IMR-90 (cell line): ENCODE measurements around the gene CCSER1. TPM values are rescaled to one million over a fixed set of nuclear protein-coding genes. Genes with fewer than 3 reads are reported as not detected.

Experiments used
- ATAC-seq: fragments of 200-7000 bp; cut with Tn5 transposase; 2 replicates; pipeline ENCODE4 v1.9.1; 2020; ENCODE audit warnings: low read depth, mild to moderate bottlenecking, moderate library complexity
- BruUV-seq: library from RNA; stranded (reverse); fragments of 400-500 nt; replicated peaks from 2 replicates; lab custom pipeline; 2021; lab: Mats Ljungman, UMichigan
- CTCF ChIA-PET: fragments of 300-600 bp; formaldehyde crosslinking; extraction: SDS; loops from one replicate; lab custom pipeline; 2021; ENCODE audit warnings: antibody characterized with exemption; lab: Yijun Ruan, JAX
- POLR2A ChIA-PET: fragments of 300-600 bp; sonication (Branson Sonifier 250); formaldehyde crosslinking; loops from one replicate; lab custom pipeline; 2022; ENCODE audit warnings: antibody characterized with exemption; ENCODE audit not compliant: unreplicated experiment; lab: Charles Lee
- DNase-seq: peaks from one replicate; pipeline ENCODE4 v3.0.0; 2013
- H2AFZ ChIP-seq: replicated peaks from 2 replicates; pipeline ENCODE3; 2013; ENCODE audit warnings: low read length, mild to moderate bottlenecking; ENCODE audit not compliant: poor library complexity
- H2AK5ac ChIP-seq: 2 replicates; pipeline ENCODE4 v1.6.1; 2013; ENCODE audit warnings: low read depth, low read length, inconsistent platforms
- H2AK9ac ChIP-seq: replicated peaks from 2 replicates; pipeline ENCODE3; 2013; ENCODE audit warnings: mild to moderate bottlenecking, low read depth, low read length, moderate library complexity; ENCODE audit not compliant: poor library complexity
- H2BK120ac ChIP-seq: 2 replicates; pipeline ENCODE4 v1.6.1; 2013; ENCODE audit warnings: low read depth, low read length, inconsistent platforms
- H2BK15ac ChIP-seq: 3 replicates; pipeline ENCODE4 v1.6.1; 2013; ENCODE audit warnings: low read depth, low read length, inconsistent platforms
- H2BK20ac ChIP-seq: 2 replicates; pipeline ENCODE4 v1.6.1; 2013; ENCODE audit warnings: low read depth, mild to moderate bottlenecking, inconsistent platforms, low read length, moderate library complexity
- H2BK5ac ChIP-seq: 2 replicates; pipeline ENCODE4 v1.6.1; 2013; ENCODE audit warnings: mild to moderate bottlenecking, low read depth, low read length, inconsistent platforms; ENCODE audit not compliant: poor library complexity, severe bottlenecking
- H3K14ac ChIP-seq: replicated peaks from 2 replicates; pipeline ENCODE4 v1.6.1; 2013; ENCODE audit warnings: low read depth, low read length, inconsistent platforms
- H3K18ac ChIP-seq: 2 replicates; pipeline ENCODE4 v1.6.1; 2013; ENCODE audit warnings: low read depth, low read length, control low read depth
- H3K23ac ChIP-seq: 2 replicates; pipeline ENCODE4 v1.6.1; 2013; ENCODE audit warnings: low read depth, low read length, inconsistent platforms
- H3K27ac ChIP-seq: 2 replicates; pipeline ENCODE4 v1.5.1; 2013; ENCODE audit warnings: mild to moderate bottlenecking, control low read depth, low read length; ENCODE audit not compliant: insufficient read depth
- H3K27me3 ChIP-seq: 2 replicates; pipeline ENCODE4 v1.6.1; 2013; ENCODE audit warnings: low read length; ENCODE audit not compliant: control insufficient read depth, insufficient read depth
- H3K36me3 ChIP-seq: 2 replicates; pipeline ENCODE4 v1.6.1; 2013; ENCODE audit warnings: low read length, mixed read lengths; ENCODE audit not compliant: control insufficient read depth, insufficient read depth
- H3K4ac ChIP-seq: 2 replicates; pipeline ENCODE4 v1.6.1; 2013; ENCODE audit warnings: low read depth, low read length, inconsistent platforms
- H3K4me1 ChIP-seq: 2 replicates; pipeline ENCODE4 v1.6.1; 2013; ENCODE audit warnings: low read length, mixed read lengths; ENCODE audit not compliant: control insufficient read depth, insufficient read depth
- H3K4me2 ChIP-seq: 2 replicates; pipeline ENCODE4 v1.6.1; 2013; ENCODE audit warnings: low read depth, mild to moderate bottlenecking, control low read depth, low read length, moderate library complexity
- H3K4me3 ChIP-seq: 2 replicates; pipeline ENCODE4 v1.5.1; 2013; ENCODE audit warnings: low read depth, mild to moderate bottlenecking, control low read depth, low read length, moderate library complexity; ENCODE audit not compliant: insufficient read depth
- H3K56ac ChIP-seq: 2 replicates; pipeline ENCODE4 v1.6.1; 2013; ENCODE audit warnings: low read length, inconsistent platforms; ENCODE audit not compliant: insufficient read depth; ENCODE audit errors: extremely low read depth
- H3K79me1 ChIP-seq, 2 experiments: 2 replicates each; pipeline ENCODE4 v1.6.1; 2013; ENCODE audit warnings: low read length in 2 of 2, inconsistent platforms in 1 of 2, low read depth in 1 of 2
- H3K9ac ChIP-seq: 2 replicates; pipeline ENCODE4 v1.6.1; 2013; ENCODE audit warnings: low read depth, low read length, control low read depth
- H3K9me1 ChIP-seq: 2 replicates; pipeline ENCODE4 v1.6.1; 2013; ENCODE audit warnings: low read length, inconsistent platforms; ENCODE audit not compliant: insufficient read depth
- H3K9me3 ChIP-seq: 2 replicates; pipeline ENCODE4 v1.6.1; 2013; ENCODE audit warnings: low read length; ENCODE audit not compliant: control insufficient read depth, insufficient read depth
- H4K20me1 ChIP-seq: 2 replicates; pipeline ENCODE4 v1.6.1; 2013; ENCODE audit warnings: low read length, inconsistent platforms; ENCODE audit not compliant: insufficient read depth
- H4K5ac ChIP-seq: 2 replicates; pipeline ENCODE4 v1.6.1; 2013; ENCODE audit warnings: mild to moderate bottlenecking, low read depth, low read length, control low read depth
- H4K8ac ChIP-seq, 2 experiments: 2 replicates each; pipeline ENCODE4 v1.6.1; 2013; ENCODE audit warnings: low read depth in 2 of 2, low read length in 2 of 2, control low read depth in 1 of 2, inconsistent platforms in 1 of 2
- H4K91ac ChIP-seq: 2 replicates; pipeline ENCODE4 v1.6.1; 2013; ENCODE audit warnings: low read depth, low read length, inconsistent platforms; ENCODE audit not compliant: insufficient read depth
- BHLHE40 ChIP-seq: fragments of 150-350 bp; IDR thresholded peaks from 2 replicates; pipeline ENCODE4 v1.6.1; 2016; ENCODE audit warnings: mild to moderate bottlenecking, low read depth, low read length
- CEBPB ChIP-seq: IDR thresholded peaks from 2 replicates; pipeline ENCODE4 v1.6.1; 2012; ENCODE audit warnings: low read depth, low read length, improper control_type of control experiment
- CHD1 ChIP-seq: IDR thresholded peaks from 2 replicates; pipeline ENCODE4 v1.6.1; 2012; ENCODE audit warnings: low read depth, low read length, improper control_type of control experiment
- FOS ChIP-seq: fragments of 150-350 bp; IDR thresholded peaks from 2 replicates; pipeline ENCODE4 v1.6.1; 2016; ENCODE audit warnings: low read depth, low read length
- MAFK ChIP-seq: IDR thresholded peaks from 2 replicates; pipeline ENCODE4 v1.6.1; 2012; ENCODE audit warnings: low read depth, low read length, improper control_type of control experiment
- MAZ ChIP-seq: IDR thresholded peaks from 2 replicates; pipeline ENCODE4 v1.6.1; 2012; ENCODE audit warnings: low read depth, mild to moderate bottlenecking, low read length, improper control_type of control experiment, moderate library complexity, borderline replicate concordance
- MXI1 ChIP-seq: IDR thresholded peaks from 2 replicates; pipeline ENCODE4 v1.6.1; 2012; ENCODE audit warnings: low read depth, mild to moderate bottlenecking, low read length, moderate library complexity, borderline replicate concordance
- NFE2L2 ChIP-seq: fragments of 150-350 bp; IDR thresholded peaks from 2 replicates; pipeline ENCODE4 v1.6.1; 2016; ENCODE audit warnings: low read depth, mild to moderate bottlenecking, low read length
- POLR2A ChIP-seq: IDR thresholded peaks from 2 replicates; pipeline ENCODE4 v1.6.1; 2012; ENCODE audit warnings: mild to moderate bottlenecking, low read depth, low read length
- RAD21 ChIP-seq: IDR thresholded peaks from 2 replicates; pipeline ENCODE4 v1.6.1; 2012; ENCODE audit warnings: low read length, improper control_type of control experiment
- RCOR1 ChIP-seq: IDR thresholded peaks from 2 replicates; pipeline ENCODE4 v1.6.1; 2012; ENCODE audit warnings: mild to moderate bottlenecking, low read length, improper control_type of control experiment; ENCODE audit not compliant: insufficient replicate concordance
- RFX5 ChIP-seq: IDR thresholded peaks from 2 replicates; pipeline ENCODE4 v1.8.0; 2012; ENCODE audit warnings: low read depth, mild to moderate bottlenecking, low read length, moderate library complexity
- SMC3 ChIP-seq: fragments of 150-350 bp; IDR thresholded peaks from 2 replicates; pipeline ENCODE4 v1.6.1; 2016; ENCODE audit warnings: low read depth, mild to moderate bottlenecking, antibody characterized with exemption, low read length, moderate library complexity
- USF2 ChIP-seq: fragments of 150-350 bp; IDR thresholded peaks from 2 replicates; pipeline ENCODE4 v1.6.1; 2017; ENCODE audit warnings: mild to moderate bottlenecking, antibody characterized with exemption, low read length, low read depth
- WGBS, 2 experiments: methylation state at CpG; one replicate each; pipeline versions ENCODE4 v1.1.5 to v1.1.7; 2013; ENCODE audit warnings: missing lambda C conversion rate in 2 of 2; ENCODE audit not compliant: insufficient read length in 1 of 2; ENCODE audit errors: extremely low coverage in 2 of 2; 5-methylcytosine and 5-hydroxymethylcytosine counted together
- dilution Hi-C: fragments of 300-500 bp; cut with HindIII; formaldehyde crosslinking; loops from one replicate; pipeline ENCODE4 v1.14.3; 2018; ENCODE audit warnings: low sequenced_read_pairs; ENCODE audit not compliant: unreplicated experiment
- in situ Hi-C: fragments of 300-500 bp; cut with MboI; formaldehyde crosslinking; loops from 3 replicates; pipeline ENCODE4 v1.14.3; 2019; ENCODE audit warnings: low sequenced_read_pairs, inconsistent platforms, mixed read lengths
- intact Hi-C: fragments of 100-400 bp; cut with micrococcal nuclease; formaldehyde crosslinking; loops from 2 replicates; pipeline ENCODE4 v1.10.0; 2022
- polyA plus RNA-seq, 3 experiments: library from polyadenylated mRNA; depleted of rRNA; stranded (reverse); fragments of >200 nt; gene quantifications; 2 replicates each; pipeline ENCODE4 v1.2.3, GENCODE V29; 2012; ENCODE audit warnings: low replicate concordance in 1 of 3
- total RNA-seq: library from RNA; depleted of rRNA; stranded (reverse); fragments of >200 nt; gene quantifications from 2 replicates; pipeline ENCODE4 v1.2.3, GENCODE V29; 2012
- TF ChIP-seq, protein P1 (sequence below): conservative IDR thresholded peaks from 2 replicates; pipeline ENCODE4 v1.5.1; 2012; ENCODE audit warnings: mild to moderate bottlenecking, low read depth, low read length, improper control_type of control experiment
- TF ChIP-seq, protein P2 (sequence below): fragments of 150-350 bp; IDR thresholded peaks from 2 replicates; pipeline ENCODE4 v1.6.1; 2016; ENCODE audit warnings: low read depth, mild to moderate bottlenecking, low read length, moderate library complexity, borderline replicate concordance

The CCSER1 gene
- total and polyA plus RNA-seq, 2 of the 4 experiments (the other 2 are of a cell fraction): not detected

DNA sequence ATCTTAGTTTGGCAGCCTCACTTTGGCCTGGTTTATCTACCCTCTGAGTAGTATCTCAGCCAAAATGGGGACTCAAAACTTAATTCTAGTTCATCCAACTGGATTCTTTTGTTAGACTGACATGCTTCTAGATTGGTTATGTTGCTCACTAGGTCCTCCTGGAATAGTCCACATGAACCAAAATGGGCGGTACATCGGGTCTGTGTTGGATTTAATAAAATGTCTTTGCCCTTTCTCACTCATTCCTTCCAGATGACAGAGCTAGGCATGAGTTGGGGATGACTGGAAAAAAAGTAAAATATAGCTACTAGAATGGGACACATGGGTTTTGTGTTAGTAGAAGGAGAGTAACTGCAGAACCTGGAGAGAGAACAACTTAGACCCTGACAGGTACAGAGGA lies 247.9 kb downstream of the CCSER1 start:
- no TSS peak for BruUV-seq
- Histone ChIP-seq H4K5ac (no peak overlapping the region), H3K4me1 (no peaks in the 10 kb centered on the region), H2AK9ac (no peak overlapping the region), H2AFZ (peak overlapping the region; percentile 5), H3K4ac (no peak overlapping the region), H2BK5ac (no peak overlapping the region), H3K36me3 (no peaks in the 10 kb centered on the region), H4K8ac (no peak overlapping the region), H2BK120ac (no peak overlapping the region; the same call in 1 of the 2 replicates), H3K79me1 (no peaks in the 10 kb centered on the region), H3K27me3 (no peaks in the 10 kb centered on the region), H3K56ac (no peak overlapping the region), H3K23ac (no peak overlapping the region), H3K18ac (no peak overlapping the region), H3K27ac (no peak overlapping the region), H2BK15ac (no peak overlapping the region), H3K4me3 (no peak overlapping the region), H2AK5ac (no peak overlapping the region), H3K9ac (no peak overlapping the region), H4K20me1 (no peaks in the 10 kb centered on the region), H3K4me2 (no peak overlapping the region), H4K91ac (no peak overlapping the region), H3K9me3 (no peaks in the 10 kb centered on the region), H3K14ac (no peak overlapping the region), H3K9me1 (no peaks in the 10 kb centered on the region), H2BK20ac (no peak overlapping the region)
- WGBS, 2 experiments: no CpG with 5 or more reads among the region's 2 CpGs
- CTCF ChIA-PET: no interaction called here
- TF ChIP-seq RCOR1: no peak
- no peak for TF ChIP-seq RFX5
- no peak for TF ChIP-seq MXI1
- TF ChIP-seq BHLHE40: no peak
- TF ChIP-seq NFE2L2: no peak
- no peak for TF ChIP-seq FOS
- no peak for TF ChIP-seq CHD1
- no peak for TF ChIP-seq MAFK
- TF ChIP-seq USF2: no peak
- TF ChIP-seq POLR2A: no peak
- TF ChIP-seq, protein P1, sequence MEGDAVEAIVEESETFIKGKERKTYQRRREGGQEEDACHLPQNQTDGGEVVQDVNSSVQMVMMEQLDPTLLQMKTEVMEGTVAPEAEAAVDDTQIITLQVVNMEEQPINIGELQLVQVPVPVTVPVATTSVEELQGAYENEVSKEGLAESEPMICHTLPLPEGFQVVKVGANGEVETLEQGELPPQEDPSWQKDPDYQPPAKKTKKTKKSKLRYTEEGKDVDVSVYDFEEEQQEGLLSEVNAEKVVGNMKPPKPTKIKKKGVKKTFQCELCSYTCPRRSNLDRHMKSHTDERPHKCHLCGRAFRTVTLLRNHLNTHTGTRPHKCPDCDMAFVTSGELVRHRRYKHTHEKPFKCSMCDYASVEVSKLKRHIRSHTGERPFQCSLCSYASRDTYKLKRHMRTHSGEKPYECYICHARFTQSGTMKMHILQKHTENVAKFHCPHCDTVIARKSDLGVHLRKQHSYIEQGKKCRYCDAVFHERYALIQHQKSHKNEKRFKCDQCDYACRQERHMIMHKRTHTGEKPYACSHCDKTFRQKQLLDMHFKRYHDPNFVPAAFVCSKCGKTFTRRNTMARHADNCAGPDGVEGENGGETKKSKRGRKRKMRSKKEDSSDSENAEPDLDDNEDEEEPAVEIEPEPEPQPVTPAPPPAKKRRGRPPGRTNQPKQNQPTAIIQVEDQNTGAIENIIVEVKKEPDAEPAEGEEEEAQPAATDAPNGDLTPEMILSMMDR: no peak
- TF ChIP-seq, protein P2, sequence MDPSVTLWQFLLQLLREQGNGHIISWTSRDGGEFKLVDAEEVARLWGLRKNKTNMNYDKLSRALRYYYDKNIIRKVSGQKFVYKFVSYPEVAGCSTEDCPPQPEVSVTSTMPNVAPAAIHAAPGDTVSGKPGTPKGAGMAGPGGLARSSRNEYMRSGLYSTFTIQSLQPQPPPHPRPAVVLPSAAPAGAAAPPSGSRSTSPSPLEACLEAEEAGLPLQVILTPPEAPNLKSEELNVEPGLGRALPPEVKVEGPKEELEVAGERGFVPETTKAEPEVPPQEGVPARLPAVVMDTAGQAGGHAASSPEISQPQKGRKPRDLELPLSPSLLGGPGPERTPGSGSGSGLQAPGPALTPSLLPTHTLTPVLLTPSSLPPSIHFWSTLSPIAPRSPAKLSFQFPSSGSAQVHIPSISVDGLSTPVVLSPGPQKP: no peak
- TF ChIP-seq SMC3: no peak
- TF ChIP-seq CEBPB: no peak
- no peak for TF ChIP-seq RAD21
- TF ChIP-seq MAZ: no peak
- ATAC-seq (no peak), DNase-seq (peak; percentile 27)
- dilution Hi-C loops (no loop called here), in situ Hi-C loops (no loop called here), intact Hi-C loops (no loop called here)
- POLR2A ChIA-PET: no interaction called here
